Erythroblast (primary cell): ENCODE measurements around the gene TRAPPC8.

Source experiments
- GATA1 ChIP-seq: IDR thresholded peaks from 2 replicates; pipeline ENCODE4 v1.6.1; 2011; ENCODE audit warnings: low read depth, mild to moderate bottlenecking, control low read depth, low read length, moderate library complexity
- POLR2A ChIP-seq: IDR thresholded peaks from 2 replicates; pipeline ENCODE4 v1.6.1; 2011; ENCODE audit warnings: mild to moderate bottlenecking, low read length

DNA sequence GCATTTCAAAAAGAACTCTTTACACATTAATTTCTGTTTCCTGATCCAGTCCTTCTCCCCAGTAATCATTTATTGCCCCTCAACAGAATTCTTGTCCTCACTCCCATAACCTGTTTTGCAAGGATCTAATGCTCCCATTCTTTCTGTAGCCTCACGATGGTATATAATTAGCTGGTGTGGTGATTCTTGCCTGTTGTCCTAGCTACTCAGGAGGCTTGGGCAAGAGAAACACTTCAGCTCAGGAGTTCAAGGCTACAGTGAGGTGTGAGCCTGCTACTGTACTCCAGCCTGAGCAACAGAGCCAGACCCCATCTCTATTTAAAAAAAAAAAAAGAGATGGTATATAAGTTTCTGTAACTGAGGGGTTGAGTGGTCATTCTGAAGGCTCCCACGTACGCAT is 7.7 kb upstream of the TRAPPC8 start:
- TF ChIP-seq POLR2A (no peak), GATA1 (no peak)
